Ovary (tissue), 3 donors: Measurements from ENCODE around the gene MDGA2.

Source experiments
- EP300 ChIP-seq: sonication (generic); formaldehyde crosslinking; IDR thresholded peaks from one replicate; pipeline ENCODE4 v1.6.1; 2017; ENCODE audit warnings: antibody characterized with exemption
- POLR2A ChIP-seq: fragments of 450-650 bp; IDR thresholded peaks from one replicate; pipeline ENCODE4 v1.6.1; 2017; ENCODE audit warnings: antibody characterized with exemption, mild to moderate bottlenecking, moderate library complexity
- TF ChIP-seq, protein P1 (sequence below), 3 donors: fragments of 450-650 bp in 2 of 3; fragments of 200-600 bp in 1 of 3; IDR thresholded peaks; one replicate each; pipeline versions ENCODE4 v1.5.1 to v1.8.0; 2016 to 2022; ENCODE audit warnings: antibody characterized with exemption in 3 of 3, mild to moderate bottlenecking in 1 of 3
- donor health status: DM: no; HTN: no; CAD: no.

DNA sequence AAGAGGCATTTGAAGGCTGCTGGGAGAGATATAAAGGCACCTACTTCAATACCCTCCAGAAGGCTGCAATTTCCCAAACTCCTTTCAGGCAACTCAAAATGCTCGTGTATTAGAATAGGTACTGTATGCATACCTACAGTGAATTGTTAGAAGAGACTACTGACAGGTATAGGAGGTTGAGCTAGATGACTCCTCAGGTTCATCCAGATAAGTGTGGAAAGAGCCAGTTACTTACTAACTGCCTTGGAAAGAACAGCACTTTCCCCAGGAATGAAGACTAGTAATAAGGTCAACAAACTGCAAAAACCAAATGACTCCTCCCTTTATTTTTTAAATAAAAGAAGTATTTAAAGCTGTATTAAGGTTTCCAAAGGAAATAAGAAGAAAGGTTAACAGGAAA, 429.0 kb downstream of the MDGA2 start:
- TF ChIP-seq, protein P1, sequence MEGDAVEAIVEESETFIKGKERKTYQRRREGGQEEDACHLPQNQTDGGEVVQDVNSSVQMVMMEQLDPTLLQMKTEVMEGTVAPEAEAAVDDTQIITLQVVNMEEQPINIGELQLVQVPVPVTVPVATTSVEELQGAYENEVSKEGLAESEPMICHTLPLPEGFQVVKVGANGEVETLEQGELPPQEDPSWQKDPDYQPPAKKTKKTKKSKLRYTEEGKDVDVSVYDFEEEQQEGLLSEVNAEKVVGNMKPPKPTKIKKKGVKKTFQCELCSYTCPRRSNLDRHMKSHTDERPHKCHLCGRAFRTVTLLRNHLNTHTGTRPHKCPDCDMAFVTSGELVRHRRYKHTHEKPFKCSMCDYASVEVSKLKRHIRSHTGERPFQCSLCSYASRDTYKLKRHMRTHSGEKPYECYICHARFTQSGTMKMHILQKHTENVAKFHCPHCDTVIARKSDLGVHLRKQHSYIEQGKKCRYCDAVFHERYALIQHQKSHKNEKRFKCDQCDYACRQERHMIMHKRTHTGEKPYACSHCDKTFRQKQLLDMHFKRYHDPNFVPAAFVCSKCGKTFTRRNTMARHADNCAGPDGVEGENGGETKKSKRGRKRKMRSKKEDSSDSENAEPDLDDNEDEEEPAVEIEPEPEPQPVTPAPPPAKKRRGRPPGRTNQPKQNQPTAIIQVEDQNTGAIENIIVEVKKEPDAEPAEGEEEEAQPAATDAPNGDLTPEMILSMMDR (IDR thresholded peaks at IDR 0.05): no peak
- TF ChIP-seq POLR2A (no peak), EP300 (no peak)
